GM18520 (cell line): ENCODE data around the gene SDF2.
A peak's percentile ranks its signal among the peaks of the same experiment; 100 is the strongest.
"Not testable (repeated sequence)": the region's sequence is repeated elsewhere in the genome, so short reads cannot be mapped to it uniquely, and the experiment has no call there.

Experiments
- ATAC-seq: cut with Tn5 transposase; IDR thresholded peaks from one replicate; pipeline ENCODE4 v1.9.1; 2021; ENCODE audit not compliant: unreplicated experiment

Gene SDF2

DNA sequence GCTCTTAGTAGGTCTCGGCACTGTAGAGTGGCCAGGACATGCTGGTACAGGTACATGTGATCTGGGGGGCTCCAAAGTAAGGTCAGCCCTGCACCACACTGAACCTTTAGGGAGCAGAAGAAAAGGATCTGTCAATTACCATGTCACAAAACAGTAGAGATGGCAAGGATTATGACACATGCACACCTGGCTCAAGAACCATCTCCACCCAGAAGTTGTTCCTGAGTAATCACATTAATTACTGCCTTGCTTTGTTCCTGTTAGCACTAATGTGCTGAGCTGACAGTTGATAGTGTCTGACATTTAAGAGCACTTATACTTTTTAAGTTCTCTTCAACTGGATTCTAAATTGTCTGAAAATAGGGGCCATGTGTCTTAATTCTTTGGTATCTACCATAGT lies 26.2 kb downstream of the SDF2 start:
- no peak for ATAC-seq

DNA sequence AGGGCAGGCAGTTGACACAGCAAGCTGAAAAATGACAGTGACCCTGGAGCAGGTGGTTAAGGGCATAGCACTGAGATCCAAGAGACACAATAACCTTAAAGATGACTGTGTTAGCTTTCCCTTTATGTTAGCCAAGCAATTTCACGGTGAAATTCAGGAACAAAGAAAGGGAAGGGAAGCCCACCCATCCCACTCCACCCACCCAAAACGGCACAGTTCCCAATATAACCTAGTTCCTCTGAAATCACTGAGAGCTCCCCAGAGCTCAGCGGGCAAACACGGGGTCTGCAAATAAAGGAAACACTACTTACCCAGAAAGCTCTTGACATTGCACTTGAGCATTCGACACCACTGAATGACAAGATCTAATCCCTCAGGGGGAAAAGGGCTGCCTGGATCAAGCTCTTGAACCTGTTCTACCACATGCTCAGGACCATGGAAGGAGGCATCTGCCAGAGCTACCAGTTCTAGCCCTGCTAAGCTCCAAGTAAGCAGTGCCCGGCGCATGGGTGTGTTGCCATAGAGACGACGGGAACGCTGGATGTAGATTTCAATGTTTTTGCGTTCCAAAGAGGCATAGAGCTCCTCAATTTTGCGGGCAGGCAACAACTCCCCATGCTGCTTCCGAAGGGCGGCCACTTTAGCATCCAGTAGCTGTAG lies 27.4 kb downstream of the SDF2 start:
- no peak for ATAC-seq

DNA sequence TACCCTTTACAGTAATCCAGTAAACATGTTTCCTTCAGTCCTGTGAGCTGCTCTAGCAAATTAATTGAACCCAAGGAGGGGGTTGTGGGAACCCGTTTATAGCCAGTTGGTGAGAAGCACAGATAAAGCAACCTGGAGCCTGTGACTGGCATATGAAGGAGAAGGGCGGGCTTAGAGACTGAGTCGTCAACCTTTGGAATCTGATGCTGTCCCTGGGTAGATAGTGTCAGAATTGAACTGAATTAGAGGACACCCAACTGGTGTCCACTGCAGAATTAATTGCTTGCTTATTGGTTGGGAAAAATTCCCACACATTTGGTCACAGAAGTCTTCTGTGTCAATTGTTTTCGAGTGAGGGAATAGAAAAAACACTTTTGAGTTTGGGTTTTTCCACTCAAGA lies 34.9 kb downstream of the SDF2 start:
- no peak for ATAC-seq

DNA sequence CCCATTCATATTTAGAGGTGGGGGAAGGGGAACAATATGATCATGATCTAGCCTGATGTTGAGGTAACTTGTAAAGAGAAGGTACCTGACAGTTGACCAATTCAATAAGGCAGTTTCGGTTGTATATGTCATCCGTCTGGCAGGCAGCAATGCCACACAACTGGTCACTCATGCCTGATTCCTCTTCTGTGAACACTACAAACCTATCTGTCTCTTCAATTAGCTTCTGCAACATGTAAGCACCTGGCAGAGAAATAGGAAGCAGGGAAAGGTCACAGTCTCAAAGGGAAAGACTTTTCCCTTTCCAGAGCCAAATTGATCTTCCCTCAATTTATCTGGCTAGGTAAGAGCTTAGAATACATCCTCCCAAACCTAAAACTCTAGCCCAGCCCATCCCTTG lies 37.6 kb downstream of the SDF2 start:
- no peak for ATAC-seq

DNA sequence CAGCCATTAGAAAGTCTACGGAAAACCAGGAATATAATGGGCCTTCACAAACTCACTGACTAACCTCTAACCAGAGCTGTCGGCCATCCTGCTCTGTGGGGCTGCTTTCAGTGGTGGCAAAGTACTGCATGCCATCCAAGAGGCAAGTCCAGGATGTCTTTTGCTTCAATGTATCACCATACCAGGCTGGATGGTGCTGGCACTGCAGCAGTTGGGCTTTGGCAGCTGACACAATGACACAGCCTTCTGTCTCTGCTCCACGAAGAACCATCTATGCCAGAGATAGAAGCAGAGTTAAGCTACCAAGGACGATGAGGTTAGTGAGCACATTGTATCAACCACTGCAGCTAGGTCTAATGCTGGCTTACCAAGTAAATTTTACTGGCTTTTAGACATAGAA lies 38.0 kb downstream of the SDF2 start:
- ATAC-seq: no peak

DNA sequence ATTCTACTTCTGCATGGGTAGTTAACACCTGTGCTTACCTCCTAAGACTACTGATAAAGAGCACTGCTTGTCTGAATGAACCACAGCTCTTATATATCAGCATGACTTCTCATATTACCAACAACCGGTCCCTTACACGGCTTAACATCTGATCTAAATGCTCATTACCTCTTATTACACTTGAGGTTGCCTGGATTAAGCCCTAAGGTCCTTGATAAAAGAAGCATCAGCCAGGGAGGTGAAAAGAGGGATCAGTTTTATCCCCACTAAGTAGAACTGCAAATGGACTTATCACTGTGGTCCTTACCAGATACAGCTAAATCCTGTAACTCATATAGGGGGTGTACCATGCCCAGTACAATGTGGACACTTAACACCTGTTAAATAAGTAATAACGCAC lies 39.5 kb downstream of the SDF2 start:
- no peak for ATAC-seq

DNA sequence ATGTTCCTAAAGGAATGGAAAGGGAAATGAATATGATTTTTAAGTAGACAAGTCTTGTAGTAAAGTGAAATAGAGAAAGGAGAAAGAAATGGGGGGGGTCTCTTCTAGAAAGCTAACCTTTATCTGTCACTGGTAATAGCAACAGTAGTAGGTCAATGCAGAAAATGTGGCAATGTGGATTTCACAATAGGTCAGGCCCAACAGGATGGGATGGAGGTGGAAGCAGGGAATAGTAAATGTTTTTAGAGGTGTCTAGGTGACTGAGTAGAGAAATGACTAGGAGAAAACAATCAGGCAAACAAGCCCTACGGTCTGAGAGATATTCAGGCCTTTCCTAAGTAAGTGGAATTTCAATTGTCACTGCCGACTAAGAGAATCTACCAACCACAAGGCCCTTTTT lies 41.7 kb downstream of the SDF2 start:
- ATAC-seq: no peak

DNA sequence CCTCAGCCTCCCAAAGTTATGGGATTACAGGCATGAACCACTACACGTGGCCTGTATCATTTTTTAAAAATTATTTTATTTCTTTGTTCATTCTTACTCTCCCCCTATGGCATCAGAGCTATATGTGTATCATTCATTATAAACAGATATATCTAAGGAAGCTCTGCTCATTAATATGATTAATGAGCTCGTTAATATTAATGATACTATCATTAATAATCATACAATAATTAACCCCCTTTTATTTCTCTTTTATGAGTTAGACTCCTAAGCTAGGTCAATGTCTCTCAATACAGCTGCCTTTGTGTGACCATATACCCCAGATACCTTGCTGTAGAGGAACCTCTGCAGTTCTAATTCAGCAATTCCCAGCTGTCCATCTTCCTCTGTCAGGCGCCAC lies 43.2 kb downstream of the SDF2 start:
- no peak for ATAC-seq

DNA sequence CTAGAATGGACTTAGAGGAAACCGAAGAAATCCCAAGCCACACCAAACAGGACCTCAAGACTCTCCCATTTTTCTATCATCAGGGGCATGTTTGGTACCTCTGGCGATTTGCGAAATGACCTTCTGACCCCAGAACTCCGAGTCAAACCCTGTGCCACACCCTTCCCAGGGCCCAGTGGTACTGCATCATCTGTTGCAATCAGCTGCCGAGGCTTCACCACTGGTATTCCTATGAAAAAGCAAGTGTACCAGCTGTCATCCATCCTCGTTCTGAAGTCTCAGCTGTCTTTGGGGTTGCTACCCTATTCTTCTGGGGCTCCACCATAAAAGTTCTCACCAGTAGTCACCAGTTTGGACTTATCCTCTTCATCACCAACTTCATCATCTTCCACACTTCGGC lies 45.4 kb downstream of the SDF2 start:
- ATAC-seq: no peak

DNA sequence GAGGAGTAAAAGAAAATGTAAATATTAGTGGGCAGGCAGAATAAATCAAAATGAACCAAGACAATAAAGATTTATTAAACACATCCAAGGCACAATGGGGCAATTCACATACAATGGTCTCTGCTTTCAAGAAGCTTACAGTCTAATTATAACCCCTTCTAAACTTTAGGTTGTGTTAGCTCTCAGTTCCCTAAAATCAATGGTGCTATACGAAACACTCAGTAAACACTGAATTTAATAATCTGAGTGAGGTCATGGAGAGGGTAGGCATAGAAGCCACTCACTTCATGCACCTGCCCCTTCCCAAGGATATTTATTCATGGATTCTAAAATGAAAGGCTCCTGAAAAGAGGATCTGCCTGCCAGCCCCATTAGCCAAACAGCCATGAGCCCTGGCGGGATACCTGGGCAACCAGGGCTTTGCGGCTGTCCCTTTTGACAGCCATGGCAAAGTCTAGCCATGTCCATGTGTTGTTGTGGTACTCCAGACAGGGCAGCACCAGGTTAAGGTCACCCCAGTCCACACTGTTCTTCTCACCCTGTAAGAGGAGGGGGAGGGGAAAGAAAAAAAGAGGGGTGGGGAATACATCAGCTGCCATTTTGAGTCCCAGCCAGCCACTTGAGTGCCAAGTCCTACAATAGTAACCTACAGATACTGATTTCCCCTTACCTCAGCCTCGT lies 46.3 kb downstream of the SDF2 start:
- ATAC-seq: no peak

DNA sequence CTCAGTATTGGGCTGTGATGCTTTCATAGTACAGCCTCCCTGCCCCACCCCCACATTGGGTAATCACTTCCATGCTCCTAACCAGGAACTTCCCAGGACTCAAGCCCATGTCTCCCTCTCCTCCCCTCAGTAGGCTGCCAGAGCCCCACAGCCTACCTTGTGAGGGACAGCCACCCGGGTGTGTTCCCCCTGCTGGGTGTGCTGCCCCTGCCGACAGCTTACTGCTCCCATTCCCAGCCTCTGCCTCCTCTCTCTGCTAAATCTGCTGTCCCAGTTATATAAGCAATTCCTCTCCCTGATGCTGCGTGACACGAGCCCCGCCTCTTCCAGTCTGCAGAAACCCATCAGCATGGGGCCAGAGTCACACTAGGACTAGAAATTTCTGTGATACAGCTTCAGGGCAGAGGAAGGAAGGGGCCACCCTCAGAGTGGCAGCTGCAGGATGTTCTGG lies 47.8 kb downstream of the SDF2 start, which contains the start of gene RSKR:
TSS of gene RSKR (minus strand) at position 255 of the 451 bp plus-strand sequence. CDS start at position 231, 24 bp downstream.
- no peak for ATAC-seq

DNA sequence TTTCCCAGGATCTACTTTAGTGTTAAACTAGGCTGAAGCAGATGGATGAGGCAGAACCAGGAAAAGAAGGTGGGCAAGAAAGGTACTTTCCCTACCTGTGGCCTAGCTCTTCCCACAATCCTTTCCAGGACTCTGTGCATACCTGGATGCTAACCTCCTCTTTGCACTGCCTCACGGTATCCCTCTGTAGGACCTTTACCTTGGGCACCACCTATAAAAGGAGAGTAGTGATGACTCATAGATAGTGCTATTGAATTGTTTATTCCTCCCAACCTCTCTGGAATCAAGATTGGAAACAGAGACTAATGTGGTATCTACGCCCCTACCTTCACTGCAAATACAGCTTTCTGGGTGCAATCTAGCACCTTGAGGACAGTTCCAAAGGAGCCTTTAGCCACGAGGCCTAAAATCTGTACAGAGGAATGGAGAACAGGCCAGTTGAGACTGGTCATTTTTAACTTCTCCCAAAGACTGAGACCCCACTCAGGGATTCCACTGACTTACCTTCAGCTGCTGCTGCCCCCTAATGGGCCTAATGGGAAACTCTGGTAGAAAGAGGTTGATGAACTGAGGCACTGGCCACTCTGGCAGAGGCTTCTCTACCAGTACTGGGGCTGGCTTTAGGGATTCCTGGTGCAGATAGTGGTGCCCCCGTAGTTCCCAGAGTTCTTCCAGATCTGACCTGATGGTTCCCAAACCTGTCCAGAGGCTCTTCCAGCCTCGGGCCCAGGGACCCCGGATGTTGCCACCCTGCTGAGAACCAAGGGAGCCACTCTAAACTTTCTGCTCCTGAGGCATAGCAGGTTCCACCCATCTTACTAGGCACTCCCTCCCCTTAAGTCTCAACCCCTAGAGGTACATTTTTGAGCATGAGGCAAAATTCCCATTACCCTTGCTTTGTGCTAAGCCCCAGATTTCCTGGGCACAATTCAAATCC lies 48.5 kb downstream of the SDF2 start:
- no peak for ATAC-seq

DNA sequence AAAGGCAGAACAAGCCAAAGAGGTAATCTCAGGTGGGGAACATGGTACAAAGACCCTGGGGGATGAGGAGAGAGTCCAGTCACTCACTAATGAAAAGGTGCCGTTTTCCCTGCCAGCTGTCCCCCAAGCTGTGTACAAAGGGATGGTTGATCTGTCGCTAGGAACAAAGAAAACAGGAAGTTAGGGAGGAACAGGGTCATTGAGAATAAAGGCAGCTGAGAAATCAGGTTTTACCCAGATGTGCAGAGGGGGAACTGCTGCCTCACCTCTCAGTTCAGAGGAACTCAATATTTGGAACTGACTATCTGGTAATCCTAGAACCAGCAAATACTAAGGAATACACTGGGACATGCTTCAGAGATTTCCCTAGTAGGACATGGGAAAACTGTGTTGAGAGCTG lies 49.2 kb downstream of the SDF2 start:
- no peak for ATAC-seq

DNA sequence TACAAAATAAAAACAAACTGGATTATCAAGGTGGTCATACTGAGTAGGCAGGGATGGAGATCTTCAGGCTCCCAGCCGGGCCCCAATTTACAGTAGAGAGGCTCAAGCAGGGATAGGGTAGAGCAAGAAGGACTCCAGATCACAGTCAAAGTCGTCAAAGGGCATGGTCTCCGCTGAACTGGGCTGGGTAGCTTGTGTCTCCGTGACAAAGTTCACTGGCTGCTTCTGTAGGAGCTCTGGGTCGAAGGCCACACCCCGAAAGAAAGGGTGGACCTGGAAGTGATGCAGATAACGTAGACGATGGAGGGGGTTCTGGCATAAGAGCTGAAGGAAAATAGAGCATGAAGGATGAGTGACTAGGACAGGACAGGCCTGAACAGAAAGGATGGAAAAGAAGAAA lies 51.3 kb downstream of the SDF2 start:
- no peak for ATAC-seq

DNA sequence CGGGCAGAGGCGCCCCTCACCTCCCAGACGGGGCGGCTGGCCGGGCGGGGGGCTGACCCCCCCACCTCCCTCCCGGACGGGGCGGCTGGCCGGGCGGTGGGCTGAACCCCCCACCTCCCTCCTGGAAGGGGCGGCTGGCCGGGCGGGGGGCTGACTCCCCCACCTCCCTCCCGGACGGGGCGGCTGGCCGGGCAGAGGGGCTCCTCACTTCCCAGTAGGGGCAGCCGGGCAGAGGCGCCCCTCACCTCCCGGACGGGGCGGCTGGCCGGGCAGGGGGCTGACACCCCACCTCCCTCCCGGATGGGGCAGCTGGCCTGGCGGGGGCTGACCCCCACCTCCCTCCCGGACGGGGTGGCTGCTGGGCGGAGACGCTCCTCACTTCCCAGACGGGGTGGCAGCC lies 57.7 kb downstream of the SDF2 start:
- not testable (repeated sequence) for ATAC-seq

DNA sequence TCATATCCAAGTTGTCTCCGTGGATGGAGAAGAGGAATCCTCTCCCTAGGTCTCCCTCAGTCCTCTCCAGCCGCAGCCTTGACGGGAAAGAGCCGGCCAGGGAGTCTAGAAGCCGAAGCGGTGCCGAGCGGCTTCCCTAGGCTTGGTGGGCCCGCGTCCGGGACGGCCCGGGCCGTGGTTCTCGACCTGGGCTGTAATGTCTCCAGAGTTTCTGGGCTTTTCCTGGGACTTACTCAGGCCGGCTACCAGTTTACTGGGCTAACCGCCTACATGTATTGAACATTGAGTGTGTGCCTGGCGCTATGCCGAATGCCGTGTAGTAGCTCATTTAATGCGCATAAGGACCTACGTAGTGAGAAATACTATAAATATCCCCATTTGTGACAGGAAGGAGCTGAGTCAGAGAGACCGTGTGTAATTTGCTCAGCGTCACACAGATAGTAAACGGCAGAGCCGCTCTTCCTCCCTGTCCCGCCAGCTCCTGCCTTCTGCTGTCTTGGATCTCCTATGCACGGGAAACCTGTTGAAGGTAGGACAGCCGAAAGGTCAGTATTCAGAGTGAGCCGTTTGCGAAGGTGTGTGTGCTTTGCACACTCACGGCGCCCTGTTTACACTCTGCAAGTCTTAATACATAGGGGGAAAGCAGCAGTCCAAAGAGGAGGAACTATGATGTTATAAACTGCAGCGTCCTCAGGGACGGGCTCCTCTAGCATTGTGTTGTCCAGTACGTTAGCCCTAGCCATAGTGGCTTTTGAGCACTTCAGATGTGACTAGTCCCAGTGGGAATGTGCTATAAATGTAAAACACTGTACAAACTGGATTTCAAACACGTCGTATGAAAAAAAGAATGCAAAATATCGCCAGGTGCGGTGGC lies 62.2 kb downstream of the SDF2 start:
- ATAC-seq: peak; percentile 32

DNA sequence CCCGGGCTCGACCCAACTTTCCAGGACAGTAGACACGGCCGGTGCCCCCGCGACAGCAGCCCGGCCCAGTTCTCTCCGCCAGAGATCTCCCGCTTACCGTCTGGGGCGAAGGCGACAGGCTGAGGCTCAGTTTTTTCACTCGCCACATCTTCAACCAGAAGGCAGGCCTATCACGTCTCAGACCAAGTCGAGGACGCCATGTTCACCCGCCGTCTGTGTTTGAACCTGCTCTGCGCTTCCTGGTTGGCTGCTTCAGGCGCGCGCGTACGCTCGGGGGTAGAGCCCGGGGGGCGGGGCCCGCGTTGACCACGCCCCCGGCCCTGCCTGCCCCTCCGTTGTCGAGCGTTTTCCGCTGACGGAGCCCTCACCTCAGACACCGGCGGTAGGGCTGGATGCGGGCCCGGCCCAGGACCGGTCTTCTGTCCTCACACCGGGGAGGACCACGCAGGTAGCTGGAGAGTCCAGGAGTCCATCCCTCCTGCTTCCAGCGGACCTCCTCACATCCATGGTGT lies 62.9 kb downstream of the SDF2 start, which contains the start of gene SPAG5:
TSS of gene SPAG5 (minus strand) at position 227 of the 512 bp plus-strand sequence. CDS start at position 148, 79 bp downstream.
- peak; percentile 69 for ATAC-seq

DNA sequence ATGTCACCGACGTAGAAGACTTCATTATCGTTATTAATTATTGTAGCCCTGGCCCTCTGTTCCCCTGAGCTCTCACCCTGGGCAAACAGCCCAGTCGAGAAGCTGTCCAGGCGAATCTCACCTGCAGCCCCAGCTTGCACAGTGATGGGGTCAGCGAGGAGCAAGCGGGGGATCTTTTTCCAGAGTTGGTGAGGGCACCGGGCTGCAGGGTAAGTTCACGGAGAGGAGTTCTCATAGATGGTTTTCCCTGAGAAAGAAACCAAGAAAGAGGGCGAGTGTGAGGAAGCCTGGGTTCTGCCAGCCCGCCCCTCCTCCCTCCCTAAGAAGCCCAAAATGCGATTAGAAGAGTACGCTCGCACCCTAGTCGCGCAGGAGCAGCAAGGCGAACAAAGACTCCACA lies 63.3 kb downstream of the SDF2 start:
- no peak for ATAC-seq
